HepG2 (cell line): ENCODE results near the gene ALG11. TPM values are rescaled to one million over a fixed set of nuclear protein-coding genes. Genes with fewer than 3 reads are reported as not detected.

ENCODE experiments used
- ESRRA ChIP-seq: sonication (generic); formaldehyde crosslinking; IDR thresholded peaks from 2 replicates; pipeline ENCODE4 v1.5.1; 2020; ENCODE audit warnings: mild to moderate bottlenecking, low read depth, missing genetic modification reagents
- KDM5B ChIP-seq: sonication (generic); formaldehyde crosslinking; IDR thresholded peaks from 2 replicates; pipeline ENCODE4 v1.4.0; 2020; ENCODE audit warnings: missing genetic modification reagents, mild to moderate bottlenecking, borderline replicate concordance
- MED1 ChIP-seq: sonication (generic); formaldehyde crosslinking; IDR thresholded peaks from 2 replicates; pipeline ENCODE4 v1.4.0; 2020; ENCODE audit warnings: missing genetic modification reagents
- MYC ChIP-seq: sonication (generic); formaldehyde crosslinking; IDR thresholded peaks from 2 replicates; pipeline ENCODE4 v1.9.0; 2021; ENCODE audit warnings: missing genetic modification reagents, borderline replicate concordance
- ONECUT2 ChIP-seq: sonication (generic); formaldehyde crosslinking; IDR thresholded peaks from 2 replicates; pipeline ENCODE4 v1.4.0; 2020; ENCODE audit warnings: missing genetic modification reagents
- PHB2 ChIP-seq: fragments of 450-650 bp; IDR thresholded peaks from 2 replicates; pipeline ENCODE4 v1.6.1; 2018; ENCODE audit not compliant: partially characterized antibody
- SIN3A ChIP-seq: IDR thresholded peaks from 2 replicates; pipeline ENCODE4 v1.6.1; 2011; ENCODE audit warnings: low read depth, mild to moderate bottlenecking, control low read depth, low read length, borderline replicate concordance
- TEAD2 ChIP-seq: sonication (generic); formaldehyde crosslinking; IDR thresholded peaks from 2 replicates; pipeline ENCODE4 v1.9.0; 2021; ENCODE audit warnings: missing genetic modification reagents
- TSC22D2 ChIP-seq: sonication (generic); formaldehyde crosslinking; IDR thresholded peaks from 2 replicates; pipeline ENCODE4 v1.5.1; 2020; ENCODE audit warnings: missing genetic modification reagents, mild to moderate bottlenecking, borderline replicate concordance
- ZMYM3 ChIP-seq: sonication (generic); formaldehyde crosslinking; IDR thresholded peaks from 2 replicates; pipeline ENCODE4 v1.5.1; 2020; ENCODE audit warnings: mild to moderate bottlenecking, missing genetic modification reagents
- ZNF12 ChIP-seq: sonication (generic); formaldehyde crosslinking; IDR thresholded peaks from 2 replicates; pipeline ENCODE4 v1.5.0; 2020; ENCODE audit warnings: missing genetic modification reagents
- ZNF232 ChIP-seq: sonication (generic); formaldehyde crosslinking; IDR thresholded peaks from 2 replicates; pipeline ENCODE4 v1.4.0; 2020; ENCODE audit warnings: missing genetic modification reagents, borderline replicate concordance
- ZNF256 ChIP-seq: sonication (generic); formaldehyde crosslinking; conservative IDR thresholded peaks from 2 replicates; pipeline ENCODE4 v1.4.0; 2020; ENCODE audit warnings: missing genetic modification reagents
- ZNF274 ChIP-seq: sonication (generic); formaldehyde crosslinking; IDR thresholded peaks from 2 replicates; pipeline ENCODE4 v1.5.1; 2020; ENCODE audit warnings: mild to moderate bottlenecking, missing genetic modification reagents
- ZNF777 ChIP-seq: sonication (generic); formaldehyde crosslinking; IDR thresholded peaks from 2 replicates; pipeline ENCODE4 v1.4.0; 2020; ENCODE audit warnings: missing genetic modification reagents
- ZSCAN12 ChIP-seq: sonication (generic); formaldehyde crosslinking; IDR thresholded peaks from 2 replicates; pipeline ENCODE4 v1.9.0; 2021; ENCODE audit warnings: mild to moderate bottlenecking, missing genetic modification reagents
- polyA plus RNA-seq, 8 experiments: library from polyadenylated mRNA; depleted of rRNA in 3 of 8; stranded (reverse) in 7 of 8; unstranded in 1 of 8; fragments of >200 nt; fragmentation: Illumina TruSeq in 4 of 8; extraction: Trizol in 4 of 8; gene quantifications; 2 replicates each; pipeline versions ENCODE4 v1.2.1 to v1.2.3, GENCODE V29; 2011 to 2016; ENCODE audit warnings: low read depth in 4 of 8, missing spikeins in 1 of 8, mixed read lengths in 1 of 8; ENCODE audit not compliant: insufficient read depth in 1 of 8
- total RNA-seq, 5 experiments: library from RNA; depleted of rRNA; stranded (reverse); fragments of >200 nt; fragmentation: Illumina TruSeq; extraction: Trizol; gene quantifications; 2 replicates each; pipeline ENCODE4 v1.2.3, GENCODE V29; 2016; ENCODE audit warnings: low read depth in 1 of 5
- TF ChIP-seq, protein P1 (sequence below): sonication (generic); formaldehyde crosslinking; IDR thresholded peaks from 2 replicates; pipeline ENCODE4 v1.5.0; 2020; ENCODE audit warnings: mild to moderate bottlenecking, missing genetic modification reagents, borderline replicate concordance
- TF ChIP-seq, protein P2 (sequence below): IDR thresholded peaks from 2 replicates; pipeline ENCODE4 v1.6.1; 2016; ENCODE audit warnings: low read depth
- TF ChIP-seq, protein P3 (sequence below): sonication (generic); formaldehyde crosslinking; IDR thresholded peaks from 2 replicates; pipeline ENCODE4 v1.8.0; 2023; ENCODE audit warnings: mild to moderate bottlenecking, missing genetic modification reagents

The ALG11 gene
- total and polyA plus RNA-seq, 2 of the 13 experiments (the other 11 are each of a cell fraction or from before 2014, with no cell fraction given) = 14.7 to 27.9 TPM

DNA sequence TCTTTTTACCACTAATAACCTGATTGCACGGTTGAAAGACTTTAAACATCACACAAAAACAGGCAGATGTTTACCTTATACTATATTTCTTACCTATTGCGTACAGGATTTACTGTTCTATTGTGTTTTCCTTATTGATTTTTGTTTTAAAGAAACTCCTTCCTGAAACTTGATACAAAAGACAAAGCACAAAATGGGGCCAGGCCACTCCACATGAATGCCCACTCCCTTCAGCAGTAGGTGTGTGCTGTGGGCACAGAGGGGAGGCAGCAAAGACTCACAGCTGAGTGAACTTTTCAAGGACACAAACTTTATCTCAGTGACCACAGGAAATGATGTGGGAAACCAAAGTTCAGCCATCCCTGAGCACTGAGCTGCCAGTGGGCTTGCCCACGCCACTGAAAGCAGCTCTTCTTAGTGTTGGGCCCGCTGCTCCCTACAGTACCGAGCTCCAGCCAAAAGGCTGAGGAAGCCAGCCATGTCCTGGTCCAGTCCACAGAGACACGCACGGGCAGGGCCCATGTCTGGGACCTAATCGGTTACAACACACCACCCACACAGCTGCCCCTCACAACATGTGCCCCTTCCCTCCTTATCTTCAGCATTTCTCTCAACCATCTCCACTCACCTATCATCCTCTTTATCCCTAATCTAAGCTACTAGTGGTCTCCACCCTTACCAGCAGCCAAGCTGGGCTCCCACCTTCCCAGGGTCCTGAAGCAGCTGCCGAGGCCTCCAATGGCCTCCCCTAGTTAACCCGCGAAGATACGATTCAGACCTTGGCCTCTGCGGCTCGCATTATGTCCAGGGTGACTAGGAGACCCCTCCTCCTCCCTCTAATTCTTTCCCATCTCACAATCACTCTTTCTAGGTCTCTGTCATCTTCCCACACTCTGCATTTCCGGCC, 40.4 kb upstream of the ALG11 start (continued):
- TF ChIP-seq ZNF274 (CRISPR knock-in tag) (0 out of 2 replicates have a peak, but pooled peaks have one; percentile 31), SIN3A (no peak), MED1 (CRISPR knock-in tag) (peak; percentile 49), KDM5B (peak; percentile 36; the same call in 1 of the 2 replicates), TEAD2 (CRISPR knock-in tag) (no peak), ZMYM3 (CRISPR knock-in tag) (peak; percentile 52; the same call in 1 of the 2 replicates), ZNF777 (no peak), PHB2 (no peak), ONECUT2 (peak; percentile 69; the same call in 1 of the 2 replicates), ESRRA (CRISPR knock-in tag) (peak; percentile 70; the same call in 1 of the 2 replicates), ZNF256 (CRISPR knock-in tag) (no peak), ZNF12 (CRISPR knock-in tag) (no peak), TSC22D2 (CRISPR knock-in tag) (no peak), ZNF232 (CRISPR knock-in tag) (0 out of 2 replicates have a peak, but pooled peaks have one; percentile 37), ZSCAN12 (CRISPR knock-in tag) (no peak), MYC (CRISPR knock-in tag) (0 out of 2 replicates have a peak, but pooled peaks have one; percentile 28)
- TF ChIP-seq, protein P1, sequence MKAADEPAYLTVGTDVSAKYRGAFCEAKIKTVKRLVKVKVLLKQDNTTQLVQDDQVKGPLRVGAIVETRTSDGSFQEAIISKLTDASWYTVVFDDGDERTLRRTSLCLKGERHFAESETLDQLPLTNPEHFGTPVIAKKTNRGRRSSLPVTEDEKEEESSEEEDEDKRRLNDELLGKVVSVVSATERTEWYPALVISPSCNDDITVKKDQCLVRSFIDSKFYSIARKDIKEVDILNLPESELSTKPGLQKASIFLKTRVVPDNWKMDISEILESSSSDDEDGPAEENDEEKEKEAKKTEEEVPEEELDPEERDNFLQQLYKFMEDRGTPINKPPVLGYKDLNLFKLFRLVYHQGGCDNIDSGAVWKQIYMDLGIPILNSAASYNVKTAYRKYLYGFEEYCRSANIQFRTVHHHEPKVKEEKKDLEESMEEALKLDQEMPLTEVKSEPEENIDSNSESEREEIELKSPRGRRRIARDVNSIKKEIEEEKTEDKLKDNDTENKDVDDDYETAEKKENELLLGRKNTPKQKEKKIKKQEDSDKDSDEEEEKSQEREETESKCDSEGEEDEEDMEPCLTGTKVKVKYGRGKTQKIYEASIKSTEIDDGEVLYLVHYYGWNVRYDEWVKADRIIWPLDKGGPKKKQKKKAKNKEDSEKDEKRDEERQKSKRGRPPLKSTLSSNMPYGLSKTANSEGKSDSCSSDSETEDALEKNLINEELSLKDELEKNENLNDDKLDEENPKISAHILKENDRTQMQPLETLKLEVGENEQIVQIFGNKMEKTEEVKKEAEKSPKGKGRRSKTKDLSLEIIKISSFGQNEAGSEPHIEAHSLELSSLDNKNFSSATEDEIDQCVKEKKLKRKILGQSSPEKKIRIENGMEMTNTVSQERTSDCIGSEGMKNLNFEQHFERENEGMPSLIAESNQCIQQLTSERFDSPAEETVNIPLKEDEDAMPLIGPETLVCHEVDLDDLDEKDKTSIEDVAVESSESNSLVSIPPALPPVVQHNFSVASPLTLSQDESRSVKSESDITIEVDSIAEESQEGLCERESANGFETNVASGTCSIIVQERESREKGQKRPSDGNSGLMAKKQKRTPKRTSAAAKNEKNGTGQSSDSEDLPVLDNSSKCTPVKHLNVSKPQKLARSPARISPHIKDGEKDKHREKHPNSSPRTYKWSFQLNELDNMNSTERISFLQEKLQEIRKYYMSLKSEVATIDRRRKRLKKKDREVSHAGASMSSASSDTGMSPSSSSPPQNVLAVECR (CRISPR knock-in tag) = peak; percentile 49; the same call in 1 of the 2 replicates
- TF ChIP-seq, protein P2, sequence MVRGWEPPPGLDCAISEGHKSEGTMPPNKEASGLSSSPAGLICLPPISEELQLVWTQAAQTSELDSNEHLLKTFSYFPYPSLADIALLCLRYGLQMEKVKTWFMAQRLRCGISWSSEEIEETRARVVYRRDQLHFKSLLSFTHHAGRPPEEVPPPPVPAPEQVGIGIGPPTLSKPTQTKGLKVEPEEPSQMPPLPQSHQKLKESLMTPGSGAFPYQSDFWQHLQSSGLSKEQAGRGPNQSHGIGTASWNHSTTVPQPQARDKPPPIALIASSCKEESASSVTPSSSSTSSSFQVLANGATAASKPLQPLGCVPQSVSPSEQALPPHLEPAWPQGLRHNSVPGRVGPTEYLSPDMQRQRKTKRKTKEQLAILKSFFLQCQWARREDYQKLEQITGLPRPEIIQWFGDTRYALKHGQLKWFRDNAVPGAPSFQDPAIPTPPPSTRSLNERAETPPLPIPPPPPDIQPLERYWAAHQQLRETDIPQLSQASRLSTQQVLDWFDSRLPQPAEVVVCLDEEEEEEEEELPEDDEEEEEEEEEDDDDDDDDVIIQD (CRISPR knock-in tag) = peak; percentile 62; the same call in 1 of the 2 replicates
- TF ChIP-seq, protein P3, sequence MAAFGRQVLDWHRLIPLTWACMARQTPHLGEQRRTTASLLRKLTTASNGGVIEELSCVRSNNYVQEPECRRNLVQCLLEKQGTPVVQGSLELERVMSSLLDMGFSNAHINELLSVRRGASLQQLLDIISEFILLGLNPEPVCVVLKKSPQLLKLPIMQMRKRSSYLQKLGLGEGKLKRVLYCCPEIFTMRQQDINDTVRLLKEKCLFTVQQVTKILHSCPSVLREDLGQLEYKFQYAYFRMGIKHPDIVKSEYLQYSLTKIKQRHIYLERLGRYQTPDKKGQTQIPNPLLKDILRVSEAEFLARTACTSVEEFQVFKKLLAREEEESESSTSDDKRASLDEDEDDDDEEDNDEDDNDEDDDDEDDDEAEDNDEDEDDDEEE (CRISPR knock-in tag) = no peak
